IPS-18c (cell line): ENCODE measurements around the gene GOLGB1.
A peak's percentile ranks its signal among the peaks of the same experiment; 100 is the strongest.
"Not testable (repeated sequence)": the region's sequence is repeated elsewhere in the genome, so short reads cannot be mapped to it uniquely, and the experiment has no call there.

Experiments used
- H3K4me3 ChIP-seq: 2 replicates; pipeline ENCODE4 v1.7.0; 2013; ENCODE audit warnings: low read depth, mild to moderate bottlenecking, low read length, moderate library complexity; ENCODE audit not compliant: insufficient read depth
- H3K9me3 ChIP-seq: one replicate; pipeline ENCODE4 v1.6.1; 2013; ENCODE audit warnings: mild to moderate bottlenecking, low read length, moderate library complexity; ENCODE audit not compliant: control insufficient read depth, insufficient read depth

The GOLGB1 gene

GRCh38 chr3:121749276-121750086 lies at the start of gene GOLGB1:
Gene GOLGB1 (minus strand): TSS chr3:121749741. CDS start chr3:121730971, 18,770 bp downstream.
- Histone ChIP-seq H3K4me3 (peak within 1 kb of the TSS; percentile 93), H3K9me3 (no peaks in the 10 kb centered on the region)

GRCh38 chr3:121796970-121797369 lies 47.4 kb upstream of the GOLGB1 start:
- no peaks in the 10 kb centered on the region for H3K9me3 ChIP-seq
- no peak overlapping the region for H3K4me3 ChIP-seq

GRCh38 chr3:121794264-121794983 lies 44.9 kb upstream of the GOLGB1 start:
- H3K9me3 ChIP-seq = no peaks in the 10 kb centered on the region
- no peak overlapping the region for H3K4me3 ChIP-seq

GRCh38 chr3:121793078-121793477 lies 43.5 kb upstream of the GOLGB1 start:
- no peak overlapping the region for H3K4me3 ChIP-seq
- no peaks in the 10 kb centered on the region for H3K9me3 ChIP-seq

GRCh38 chr3:121786485-121786884 lies 36.9 kb upstream of the GOLGB1 start:
- H3K4me3 ChIP-seq = no peak overlapping the region

GRCh38 chr3:121782784-121783183 lies 33.2 kb upstream of the GOLGB1 start:
- H3K4me3 ChIP-seq, H3K9me3 ChIP-seq: not testable (repeated sequence)

More at GRCh38 chr3:121786485-121786884, 36.9 kb upstream of the GOLGB1 start:
- no peaks in the 10 kb centered on the region for H3K9me3 ChIP-seq

- no peaks in the 10 kb centered on the region for H3K9me3 ChIP-seq
- H3K4me3 ChIP-seq = no peak overlapping the region
These were observed 32.1 kb upstream of the GOLGB1 start for GRCh38 chr3:121781611-121782010.

GRCh38 chr3:121775095-121775494 lies 25.6 kb upstream of the GOLGB1 start:
- not testable (repeated sequence) for H3K4me3 ChIP-seq, H3K9me3 ChIP-seq

GRCh38 chr3:121769246-121769645 lies 19.7 kb upstream of the GOLGB1 start:
- Histone ChIP-seq H3K9me3 (no peaks in the 10 kb centered on the region), H3K4me3 (no peak overlapping the region)

- Histone ChIP-seq H3K9me3 (no peaks in the 10 kb centered on the region), H3K4me3 (no peak overlapping the region)
These were observed 18.9 kb upstream of the GOLGB1 start for GRCh38 chr3:121768452-121768851.

GRCh38 chr3:121759541-121760202 lies 10.1 kb upstream of the GOLGB1 start:
- no peak overlapping the region for H3K4me3 ChIP-seq
- H3K9me3 ChIP-seq = no peaks in the 10 kb centered on the region

GRCh38 chr3:121758727-121759450 lies 9.3 kb upstream of the GOLGB1 start:
- H3K4me3 ChIP-seq = no peak overlapping the region
- no peaks in the 10 kb centered on the region for H3K9me3 ChIP-seq

- H3K9me3 ChIP-seq = no peaks in the 10 kb centered on the region
- no peak overlapping the region for H3K4me3 ChIP-seq
These were observed 8.4 kb upstream of the GOLGB1 start for GRCh38 chr3:121757812-121758545.

- no peak overlapping the region for H3K4me3 ChIP-seq
- no peaks in the 10 kb centered on the region for H3K9me3 ChIP-seq
These were observed 7.7 kb upstream of the GOLGB1 start for GRCh38 chr3:121757087-121757811.

- Histone ChIP-seq H3K9me3 (no peaks in the 10 kb centered on the region), H3K4me3 (no peak overlapping the region)
These were observed 3.2 kb upstream of the GOLGB1 start for GRCh38 chr3:121752772-121753171.

GRCh38 chr3:121752261-121752660 lies 2.7 kb upstream of the GOLGB1 start:
- H3K9me3 ChIP-seq = no peaks in the 10 kb centered on the region
- no peak overlapping the region for H3K4me3 ChIP-seq
